Measurements from ENCODE around the gene KRT79. TPM values are rescaled to one million over a fixed set of nuclear protein-coding genes. Genes with fewer than 3 reads are reported as not detected.
"Not testable (repeated sequence)": the region's sequence is repeated elsewhere in the genome, so short reads cannot be mapped to it uniquely, and the experiment has no call there.

The KRT79 gene
- total RNA-seq = 1 to 10 TPM in 1 of 4 donors, not detected in 3; 1.8 TPM

- 60 to 72% methylated on average over 1 to 10 of the region's 22 CpGs for WGBS, 2 donors
- Histone ChIP-seq H3K4me3 (no peak within 1 kb of the TSS), H3K9me3 (no peaks in the 10 kb centered on the region), H3K27ac (no peak within 1 kb of the TSS), H3K36me3 (no peaks in the 10 kb centered on the region), H3K4me1 (peaks cover 0 to 21% (median 0%) of the 10 kb centered on the region in 3 donors), H3K27me3 (peaks cover 0 to 24% (median 0%) of the 10 kb centered on the region in 4 donors)
- DNase-seq = no peak
- TF ChIP-seq CTCF (IDR thresholded peaks at IDR 0.05) (no peak), POLR2A (IDR thresholded peaks at IDR 0.05) (no peak)
- intact Hi-C loops (cut with DNase I) = no loop called here
Observed at GRCh38 chr12:52833922-52834726, at the start of gene KRT79. Gene KRT79, minus strand, starts transcription at chr12:52834311. Its CDS starts 51 bp downstream, at chr12:52834260.

- H3K36me3 ChIP-seq; H3K27me3 ChIP-seq; intact Hi-C loops (cut with DNase I); H3K9me3 ChIP-seq; H3K4me3 ChIP-seq; DNase-seq: not testable (repeated sequence)
- H3K27ac ChIP-seq = peak overlapping the region in 1 of 4 donors; percentile 93
- 46 to 67% methylated on average over 3 to 7 of the region's 8 CpGs for WGBS, 2 donors
- H3K4me1 ChIP-seq = peaks cover 34 to 59% (median 39%) of the 10 kb centered on the region in 3 donors
Observed at GRCh38 chr12:52880499-52880898, 46.4 kb upstream of the KRT79 start.

- TF ChIP-seq CTCF (IDR thresholded peaks at IDR 0.05) (peak; percentile 58 to 93 (median 86)), POLR2A (IDR thresholded peaks at IDR 0.05) (no peak)
- peaks cover 39 to 60% (median 41%) of the 10 kb centered on the region in 3 donors for H3K4me1 ChIP-seq
- H3K36me3 ChIP-seq = no peaks in the 10 kb centered on the region
- H3K27me3 ChIP-seq = peaks cover 0 to 8% (median 0%) of the 10 kb centered on the region in 4 donors
- no peaks in the 10 kb centered on the region for H3K9me3 ChIP-seq
- H3K27ac ChIP-seq = peak overlapping the region; percentile 93 to 99 (median 97)
- H3K4me3 ChIP-seq = peak overlapping the region; percentile 12 to 57 (median 34)
- 0 to 9% methylated on average over 2 to 16 of the region's 38 CpGs for WGBS, 2 donors
- intact Hi-C loops (cut with DNase I) = loop anchor here (2.0 to 10.0 kb wide), 4 partner anchors 297 to 727 kb away; partner anchors contain the start of gene KRT5
- DNase-seq = no peak
Observed at GRCh38 chr12:52879394-52880351, 45.6 kb upstream of the KRT79 start.

GRCh38 chr12:52878507-52879393 lies 44.6 kb upstream of the KRT79 start:
- intact Hi-C loops (cut with DNase I) = loop anchor here (2.0 to 10.0 kb wide), 4 partner anchors 296 to 726 kb away; partner anchors contain the start of gene KRT5
- no peak for DNase-seq
- H3K4me1 ChIP-seq = peaks cover 45 to 67% (median 47%) of the 10 kb centered on the region in 3 donors
- peak overlapping the region in 3 of 4 donors; percentile 30 to 57 (median 39) for H3K4me3 ChIP-seq
- H3K27ac ChIP-seq = peak overlapping the region; percentile 93 to 99 (median 97)
- no peaks in the 10 kb centered on the region for H3K9me3 ChIP-seq
- peaks cover 0 to 8% (median 0%) of the 10 kb centered on the region in 4 donors for H3K27me3 ChIP-seq
- WGBS, 2 donors = 31 to 70% methylated on average over 13 to 14 of the region's 17 CpGs
- H3K36me3 ChIP-seq = no peaks in the 10 kb centered on the region
- TF ChIP-seq POLR2A (IDR thresholded peaks at IDR 0.05) = no peak
- no peak for TF ChIP-seq CTCF (IDR thresholded peaks at IDR 0.05)
